ENCODE data around the gene MCF2L. TPM values are rescaled to one million over a fixed set of nuclear protein-coding genes. Genes with fewer than 3 reads are reported as not detected.

Gene MCF2L
- total RNA-seq, 2 donors from 2014 or later: 28.6 to 33.1 TPM

- DNase-seq (ENCODE audit: low spot score): no peak
- intact Hi-C loops (cut with DNase I): no loop called here
Observed at GRCh38 chr13:113035213-113035800, 66.3 kb downstream of the MCF2L start.

DNA sequence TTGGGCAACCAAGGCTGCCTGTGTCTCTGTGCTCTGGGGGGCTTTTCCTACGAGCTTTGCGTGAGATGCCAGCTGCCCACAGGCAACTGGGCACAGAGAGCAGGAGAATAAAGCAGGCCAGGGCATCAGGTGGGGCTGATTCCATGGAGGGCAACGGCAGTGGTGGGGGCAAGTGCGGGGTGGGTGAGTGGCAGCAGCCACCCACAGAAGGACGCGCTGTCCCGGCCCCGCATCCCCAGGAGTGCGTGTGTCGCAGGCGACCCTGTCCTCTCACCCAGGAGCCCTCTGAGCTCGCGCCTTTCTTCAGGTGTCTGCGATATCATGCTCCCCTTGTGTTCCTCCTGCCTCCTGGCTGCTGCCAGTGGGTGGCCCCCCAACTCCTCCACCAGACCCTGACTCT is 67.4 kb downstream of the MCF2L start:
- no peak for DNase-seq (ENCODE audit: low spot score)
- intact Hi-C loops (cut with DNase I): no loop called here

DNA sequence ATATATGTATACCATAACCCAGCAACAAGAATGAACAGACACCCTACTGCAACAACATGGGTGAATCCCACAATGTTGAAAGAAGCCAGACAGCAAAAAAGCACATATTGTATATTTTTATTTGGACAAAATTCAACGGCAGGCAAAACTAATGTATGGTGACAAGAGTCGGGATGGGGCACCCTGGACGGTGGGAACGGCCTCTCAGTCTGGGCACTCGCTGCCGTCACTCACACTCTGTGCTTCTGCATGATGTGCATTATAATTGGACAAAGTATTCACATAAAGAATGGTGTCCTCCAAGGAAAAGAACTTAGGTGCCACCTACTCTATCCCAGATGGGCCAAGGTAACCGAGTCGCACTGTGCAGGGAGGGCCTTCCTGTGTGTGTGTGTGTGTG is 71.0 kb downstream of the MCF2L start:
- intact Hi-C loops (cut with DNase I): no loop called here
- no peak for DNase-seq (ENCODE audit: low spot score)

DNA sequence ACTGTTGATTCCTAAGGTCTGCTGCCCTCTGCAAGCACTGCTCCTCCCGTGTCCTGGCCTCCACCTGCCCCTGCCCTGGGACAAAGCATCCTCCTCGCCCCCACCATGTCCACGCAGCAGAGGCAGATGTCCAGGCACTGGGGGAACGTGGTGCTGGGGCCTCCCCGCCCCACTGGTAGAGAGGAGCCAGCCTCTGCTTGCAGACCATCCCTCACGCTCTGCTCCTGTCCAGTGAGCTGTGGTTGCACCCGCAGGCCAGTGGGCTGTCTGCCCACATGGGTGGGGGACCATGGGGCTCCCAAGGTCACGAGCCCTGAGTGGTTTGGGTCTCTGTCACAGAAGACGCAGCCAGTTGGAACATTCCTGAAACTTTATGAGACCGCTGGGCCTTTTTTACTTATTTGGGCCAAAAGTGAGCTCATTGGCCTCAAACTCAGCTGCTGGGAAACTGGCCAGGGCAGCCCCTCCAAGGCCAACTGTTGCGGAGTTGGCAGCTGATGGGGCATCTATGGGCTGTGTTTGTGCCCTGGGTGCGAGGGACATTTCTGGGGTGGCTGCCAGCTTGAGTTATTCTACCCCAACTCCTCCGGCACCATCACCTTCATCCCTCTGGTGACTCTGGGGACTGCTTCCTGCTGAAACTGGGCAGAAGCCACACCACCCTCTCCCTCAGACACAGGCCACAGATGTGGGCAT is 71.7 kb downstream of the MCF2L start:
- intact Hi-C loops (cut with DNase I): no loop called here
- no peak for DNase-seq (ENCODE audit: low spot score)

GRCh38 chr13:113041293-113041690 is 72.3 kb downstream of the MCF2L start:
- DNase-seq (ENCODE audit: low spot score): no peak
- intact Hi-C loops (cut with DNase I): no loop called here

GRCh38 chr13:113041896-113042295 is 72.9 kb downstream of the MCF2L start:
- intact Hi-C loops (cut with DNase I): no loop called here
- DNase-seq (ENCODE audit: low spot score): no peak

DNA sequence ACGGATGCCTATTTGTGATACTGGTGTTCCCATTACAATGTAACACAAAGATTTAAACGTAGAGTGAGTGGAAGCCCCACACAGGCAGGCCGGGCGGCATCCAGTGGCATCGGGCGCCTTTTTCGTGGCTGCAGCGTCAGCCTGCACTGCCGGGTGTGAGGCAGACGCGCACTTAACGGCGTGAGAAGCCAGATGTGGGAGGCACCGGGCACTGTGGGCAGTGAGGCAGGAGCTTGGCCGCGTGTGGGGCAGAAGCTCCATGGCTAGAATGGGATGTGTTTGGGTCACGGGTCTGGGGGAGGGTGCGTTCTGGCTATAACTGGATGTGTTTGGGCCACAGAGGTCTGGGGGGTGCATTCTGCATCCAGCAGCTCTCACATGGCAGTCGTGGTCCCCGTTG is 73.4 kb downstream of the MCF2L start:
- DNase-seq (ENCODE audit: low spot score): peak; percentile 64
- intact Hi-C loops (cut with DNase I): no loop called here

DNA sequence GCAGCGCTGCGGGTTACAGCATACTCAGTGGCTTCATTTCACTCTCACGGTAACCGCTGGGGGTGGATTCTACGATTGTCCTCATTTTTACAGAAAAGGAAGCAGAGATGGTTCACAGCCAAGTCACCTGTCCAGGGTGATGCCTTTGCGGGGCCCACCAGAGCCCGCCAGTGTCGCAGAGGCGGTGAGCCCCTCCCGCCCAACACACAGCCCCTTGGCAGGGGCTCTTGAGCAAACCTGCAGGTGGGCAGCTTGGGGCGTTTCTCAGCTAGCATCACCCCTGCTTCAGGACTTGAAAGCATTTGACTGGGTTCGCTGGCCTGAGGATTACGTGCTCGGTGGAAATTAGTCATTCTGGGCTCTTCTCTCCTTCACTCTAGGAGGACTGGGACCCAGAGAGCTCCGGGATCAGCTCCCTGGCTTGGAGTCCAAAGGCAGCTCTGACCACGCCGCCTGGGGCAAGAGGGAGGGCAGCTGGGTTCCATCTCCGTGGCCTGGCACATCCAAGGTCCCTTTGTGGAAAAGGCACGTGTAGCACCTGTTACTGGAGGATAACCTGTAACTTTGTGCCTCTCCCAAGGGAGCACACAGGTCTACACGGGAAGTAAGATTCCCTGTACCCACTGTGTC is 74.1 kb downstream of the MCF2L start:
- DNase-seq (ENCODE audit: low spot score): peak; percentile 64
- intact Hi-C loops (cut with DNase I): no loop called here

GRCh38 chr13:113043931-113044330 is 74.9 kb downstream of the MCF2L start:
- intact Hi-C loops (cut with DNase I): no loop called here
- DNase-seq (ENCODE audit: low spot score): peak; percentile 16

DNA sequence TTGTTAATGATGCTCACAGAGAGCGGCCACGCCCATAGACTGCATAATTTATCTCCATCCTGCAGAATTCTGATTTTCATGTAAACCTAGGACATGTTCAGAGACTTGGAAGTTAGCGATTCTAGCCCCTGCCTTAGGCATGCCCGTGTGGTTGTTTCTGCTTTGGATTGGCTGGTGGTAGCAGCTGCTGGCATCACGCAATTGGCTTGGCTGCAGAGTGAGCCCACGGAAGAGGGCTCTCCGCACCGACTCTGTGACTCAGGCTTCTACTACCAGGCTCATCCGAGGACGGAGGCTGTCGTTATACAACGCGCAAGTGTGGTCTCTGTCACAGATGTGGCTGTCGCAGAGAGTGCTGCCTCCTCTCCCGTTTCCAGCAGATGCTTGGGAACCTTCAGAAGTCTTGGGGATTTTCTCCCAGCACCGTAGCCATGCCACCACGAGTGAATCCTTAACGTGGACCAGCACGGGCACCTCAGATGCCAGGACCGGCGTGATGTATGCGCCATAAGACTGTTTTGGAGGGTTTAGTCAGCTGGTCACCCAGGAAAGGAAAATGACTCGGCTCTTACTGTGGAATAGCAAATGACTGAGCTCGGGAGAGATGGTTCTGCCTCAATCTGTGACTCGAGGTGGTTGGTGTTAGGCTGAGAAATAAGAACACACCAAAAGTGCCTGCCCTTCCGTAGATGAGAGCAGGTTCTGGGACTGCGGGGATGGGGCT is 75.5 kb downstream of the MCF2L start:
- peak; percentile 65 for DNase-seq (ENCODE audit: low spot score)

GRCh38 chr13:113045251-113046127 is 76.5 kb downstream of the MCF2L start:
- peak; percentile 82 for DNase-seq (ENCODE audit: low spot score)
- intact Hi-C loops (cut with DNase I): no loop called here

More for the DNA sequence above, 75.5 kb downstream of the MCF2L start:
- intact Hi-C loops (cut with DNase I): no loop called here

GRCh38 chr13:113046128-113046882 is 77.3 kb downstream of the MCF2L start:
- DNase-seq (ENCODE audit: low spot score): peak; percentile 72
- intact Hi-C loops (cut with DNase I): no loop called here

DNA sequence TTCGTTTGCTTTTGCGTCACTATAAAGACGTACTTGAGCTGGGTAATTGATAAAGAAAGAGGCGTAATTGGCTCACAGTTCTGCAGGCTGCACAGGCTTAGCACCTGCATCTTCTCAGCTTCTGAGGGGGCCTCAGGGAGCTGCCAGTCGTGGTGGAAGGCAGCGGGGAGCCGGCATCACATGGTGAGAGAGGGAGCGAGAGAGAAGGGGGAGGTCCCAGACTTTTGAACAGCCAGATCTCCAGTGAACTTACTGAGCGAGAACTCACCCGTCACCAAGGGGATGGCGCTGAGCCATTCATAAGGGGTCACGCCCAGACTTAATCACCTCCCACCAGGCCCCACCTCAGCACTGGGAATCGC is 77.8 kb downstream of the MCF2L start:
- DNase-seq (ENCODE audit: low spot score): peak; percentile 29
- intact Hi-C loops (cut with DNase I): no loop called here

GRCh38 chr13:113047587-113047986 is 78.6 kb downstream of the MCF2L start:
- peak; percentile 74 for DNase-seq (ENCODE audit: low spot score)
- intact Hi-C loops (cut with DNase I): no loop called here

- DNase-seq (ENCODE audit: low spot score): peak; percentile 66
- intact Hi-C loops (cut with DNase I): no loop called here
Observed at GRCh38 chr13:113048766-113049165, 79.8 kb downstream of the MCF2L start.

DNA sequence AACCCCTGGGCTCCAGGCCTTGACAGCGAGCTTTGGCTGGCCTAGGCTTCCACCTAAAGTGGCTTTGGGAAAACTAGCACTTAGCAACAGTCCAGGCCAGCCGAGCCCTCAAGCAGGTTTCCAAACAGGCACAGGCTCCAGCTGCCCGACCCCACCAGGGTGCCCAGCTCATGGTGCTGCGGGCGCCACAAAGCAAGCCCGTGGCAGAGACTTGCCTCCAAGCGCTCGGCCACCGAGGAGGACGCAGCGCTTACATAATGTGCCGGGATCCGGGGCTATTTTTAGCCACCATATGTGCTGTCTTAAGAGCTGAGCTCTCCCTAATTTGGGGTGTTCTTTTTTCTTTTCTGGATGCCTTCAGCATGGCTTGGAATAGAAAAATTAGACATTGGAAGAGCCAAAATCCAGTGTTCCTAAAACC is 80.5 kb downstream of the MCF2L start:
- peak; percentile 69 for DNase-seq (ENCODE audit: low spot score)
- intact Hi-C loops (cut with DNase I): no loop called here

GRCh38 chr13:113049981-113050380 is 81.0 kb downstream of the MCF2L start:
- peak; percentile 29 for DNase-seq (ENCODE audit: low spot score)

GRCh38 chr13:113050734-113051431 is 81.9 kb downstream of the MCF2L start:
- intact Hi-C loops (cut with DNase I): no loop called here
- DNase-seq (ENCODE audit: low spot score): peak; percentile 66

More at GRCh38 chr13:113049981-113050380, 81.0 kb downstream of the MCF2L start:
- intact Hi-C loops (cut with DNase I): no loop called here

Data from posterior vena cava (tissue), 2 donors.